SK-N-SH (cell line): ENCODE results near the gene CYP4F12. TPM values are rescaled to one million over a fixed set of nuclear protein-coding genes. Genes with fewer than 3 reads are reported as not detected.

ENCODE experiments used
- CTCF ChIA-PET: fragments of 300-600, 350-600 bp; formaldehyde crosslinking; extraction: SDS; loops from one replicate; lab custom pipeline; 2021; lab: Yijun Ruan, JAX
- POLR2A ChIA-PET: fragments of 350-600 bp; sonication (Branson Sonifier 250); formaldehyde crosslinking; extraction: SDS; loops from one replicate; lab custom pipeline; 2020; ENCODE audit warnings: antibody characterized with exemption, inconsistent platforms; lab: Yijun Ruan, JAX
- DNase-seq: peaks from one replicate; pipeline ENCODE4 v3.0.0; 2012
- H2AFZ ChIP-seq: fragments of 200-600 bp; sonication (generic); 2 replicates; pipeline ENCODE4 v1.8.1; 2016; ENCODE audit warnings: antibody characterized with exemption, mild to moderate bottlenecking, low read depth
- H3F3A ChIP-seq: fragments of 200-600 bp; sonication (generic); replicated peaks from 2 replicates; pipeline ENCODE3; 2016; ENCODE audit warnings: antibody characterized with exemption, mild to moderate bottlenecking; ENCODE audit not compliant: insufficient read depth
- H3K27ac ChIP-seq, 2 experiments: fragments of 200-500 bp in 1 of 2; fragments of 200-600 bp in 1 of 2; sonication (Bioruptor generic) in 1 of 2; sonication (generic), shearing (Covaris generic) in 1 of 2; 2 replicates each; pipeline versions ENCODE4 v1.5.1 to v1.6.1; 2014 to 2016; ENCODE audit warnings: low read depth in 2 of 2, inconsistent platforms in 1 of 2, low read length in 1 of 2, mild to moderate bottlenecking in 1 of 2, mixed read lengths in 1 of 2
- H3K27me3 ChIP-seq: fragments of 200-600 bp; sonication (generic), shearing (Covaris generic); 2 replicates; pipeline ENCODE4 v1.6.1; 2016; ENCODE audit warnings: mixed run types; ENCODE audit not compliant: insufficient read depth
- H3K36me3 ChIP-seq, 2 experiments: fragments of 200-500 bp in 1 of 2; fragments of 200-600 bp in 1 of 2; sonication (Bioruptor generic) in 1 of 2; sonication (generic) in 1 of 2; replicated peaks in 1 of 2; 2 replicates each; pipeline versions ENCODE3 to v1.5.1; 2014 to 2016; ENCODE audit warnings: low read length in 1 of 2, mild to moderate bottlenecking in 1 of 2; ENCODE audit not compliant: insufficient read depth in 2 of 2, control insufficient read depth in 1 of 2
- H3K4me1 ChIP-seq, 2 experiments: fragments of 200-500 bp in 1 of 2; fragments of 200-600 bp in 1 of 2; sonication (Bioruptor generic) in 1 of 2; sonication (generic), shearing (Covaris generic) in 1 of 2; 2 replicates each; pipeline versions ENCODE4 v1.5.1 to v1.6.1; 2014 to 2016; ENCODE audit warnings: low read depth in 1 of 2, low read length in 1 of 2, mixed run types in 1 of 2; ENCODE audit not compliant: insufficient read depth in 2 of 2, control insufficient read depth in 1 of 2
- H3K4me2 ChIP-seq: fragments of 200-600 bp; sonication (generic), shearing (Covaris generic); 2 replicates; pipeline ENCODE4 v1.6.1; 2017; ENCODE audit warnings: mixed run types
- H3K4me3 ChIP-seq, 2 experiments: fragments of 200-500 bp in 1 of 2; fragments of 200-600 bp in 1 of 2; sonication (Bioruptor generic) in 1 of 2; sonication (generic), shearing (Covaris generic) in 1 of 2; 2 replicates each; pipeline versions ENCODE4 v1.5.1 to v1.8.1; 2014 to 2016; ENCODE audit warnings: low read depth in 2 of 2, inconsistent platforms in 1 of 2, low read length in 1 of 2, mild to moderate bottlenecking in 1 of 2, mixed read lengths in 1 of 2, moderate library complexity in 1 of 2
- H3K79me2 ChIP-seq: fragments of 200-600 bp; sonication (generic); 2 replicates; pipeline ENCODE4 v1.8.1; 2017; ENCODE audit warnings: mild to moderate bottlenecking; ENCODE audit not compliant: insufficient read depth
- H3K9ac ChIP-seq: fragments of 200-600 bp; sonication (generic); 2 replicates; pipeline ENCODE4 v1.6.1; 2017; ENCODE audit warnings: mixed run types
- H3K9me2 ChIP-seq: fragments of 200-600 bp; sonication (generic); 2 replicates; pipeline ENCODE4 v1.6.1; 2017; ENCODE audit warnings: mixed run types
- H3K9me3 ChIP-seq: fragments of 200-600 bp; sonication (generic); 2 replicates; pipeline ENCODE4 v1.6.1; 2017; ENCODE audit warnings: mixed run types, mild to moderate bottlenecking, moderate library complexity
- H4K20me1 ChIP-seq: fragments of 200-600 bp; sonication (generic); 2 replicates; pipeline ENCODE4 v1.6.1; 2017; ENCODE audit warnings: mild to moderate bottlenecking, mixed run types; ENCODE audit not compliant: insufficient read depth
- GATA2 ChIP-seq: sonication (generic); formaldehyde crosslinking; IDR thresholded peaks from 2 replicates; pipeline ENCODE4 v1.5.0; 2020; ENCODE audit warnings: mild to moderate bottlenecking, missing genetic modification reagents
- MEF2A ChIP-seq: IDR thresholded peaks from 2 replicates; pipeline ENCODE4 v1.4.0; 2012; ENCODE audit warnings: low read depth, borderline replicate concordance
- MXI1 ChIP-seq: IDR thresholded peaks from 2 replicates; pipeline ENCODE4 v1.6.1; 2012; ENCODE audit warnings: mild to moderate bottlenecking, low read depth, low read length, improper control_type of control experiment
- NFIC ChIP-seq: IDR thresholded peaks from 2 replicates; pipeline ENCODE4 v1.4.0; 2012; ENCODE audit warnings: borderline replicate concordance
- NRF1 ChIP-seq: IDR thresholded peaks from 2 replicates; pipeline ENCODE4 v1.6.1; 2012; ENCODE audit warnings: low read depth, mild to moderate bottlenecking, low read length
- RAD21 ChIP-seq: IDR thresholded peaks from 2 replicates; pipeline ENCODE4 v1.6.1; 2012; ENCODE audit warnings: mild to moderate bottlenecking, low read length
- RXRA ChIP-seq: IDR thresholded peaks from 2 replicates; pipeline ENCODE4 v1.4.0; 2012; ENCODE audit warnings: low read depth, mild to moderate bottlenecking, borderline replicate concordance
- TAF1 ChIP-seq: IDR thresholded peaks from 2 replicates; pipeline ENCODE4 v1.6.1; 2012; ENCODE audit warnings: low read depth, mild to moderate bottlenecking, low read length, moderate library complexity, borderline replicate concordance
- YY1 ChIP-seq: IDR thresholded peaks from 2 replicates; pipeline ENCODE4 v1.4.0; 2012; ENCODE audit warnings: low read depth, mild to moderate bottlenecking
- WGBS: methylation state at CpG from one replicate; pipeline ENCODE4 v1.1.6; 2017; ENCODE audit warnings: low lambda C conversion rate; 5-methylcytosine and 5-hydroxymethylcytosine counted together
- polyA plus RNA-seq, 3 experiments: library from polyadenylated mRNA; depleted of rRNA; stranded (reverse); fragments of >200 nt; gene quantifications; 2 replicates each; pipeline ENCODE4 v1.2.3, GENCODE V29; 2012
- TF ChIP-seq, protein P1 (sequence below): fragments of 150-350 bp; IDR thresholded peaks from 2 replicates; pipeline ENCODE4 v1.6.1; 2016; ENCODE audit warnings: mild to moderate bottlenecking, low read depth, low read length
- TF ChIP-seq, protein P2 (sequence below): IDR thresholded peaks from 2 replicates; pipeline ENCODE4 v1.4.0; 2012; ENCODE audit warnings: low read depth, borderline replicate concordance

Gene CYP4F12
- polyA plus RNA-seq, 1 of the 3 experiments (the other 2 are of a cell fraction): not detected

DNA sequence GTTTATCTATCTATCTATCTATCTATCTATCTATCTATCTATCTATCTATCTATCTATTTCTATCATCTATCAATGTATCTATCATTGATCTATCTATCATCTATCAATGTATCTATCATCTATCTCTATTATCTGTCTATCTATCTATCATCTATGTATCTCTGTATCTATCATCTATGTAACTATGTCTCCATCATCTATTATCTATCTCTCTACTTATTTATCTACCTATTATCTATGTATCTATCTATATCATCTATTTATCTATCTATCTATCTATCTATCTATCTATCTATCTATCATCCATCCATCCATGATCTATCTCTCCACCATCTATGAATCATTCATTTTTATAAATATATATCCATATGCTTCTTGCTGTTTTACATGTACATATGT, 16.4 kb upstream of the CYP4F12 start (continued):
- no peak for TF ChIP-seq TAF1

DNA sequence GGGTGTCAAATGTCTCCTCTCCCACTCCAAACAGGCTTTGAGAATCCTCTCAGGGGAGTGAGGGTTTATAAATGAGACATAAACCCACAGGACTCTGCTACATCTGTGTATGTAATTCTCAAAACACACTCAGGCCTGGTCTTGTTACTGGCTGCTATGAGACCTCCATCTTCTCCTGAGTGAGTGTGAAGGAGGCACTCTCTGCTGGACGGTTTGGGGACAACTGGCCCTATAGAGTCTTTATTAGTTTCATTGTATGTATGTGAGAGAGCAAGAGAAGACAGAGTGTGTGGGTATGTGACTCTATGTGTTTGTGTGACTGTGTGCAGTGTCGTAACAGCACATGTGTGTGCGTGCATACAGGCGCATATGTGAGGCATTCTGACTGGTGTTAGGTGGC, 9.6 kb upstream of the CYP4F12 start:
- Histone ChIP-seq H3K4me1 (no peaks in the 10 kb centered on the region), H3F3A (no peaks in the 10 kb centered on the region), H3K4me2 (no peak overlapping the region), H3K27me3 (no peaks in the 10 kb centered on the region), H2AFZ (no peak overlapping the region), H3K9ac (no peak overlapping the region), H3K4me3 (no peak overlapping the region), H3K9me2 (no peaks in the 10 kb centered on the region), H3K79me2 (no peaks in the 10 kb centered on the region), H3K27ac (no peak overlapping the region), H3K9me3 (no peaks in the 10 kb centered on the region), H3K36me3 (no peaks in the 10 kb centered on the region), H4K20me1 (no peaks in the 10 kb centered on the region)
- no peak for TF ChIP-seq MXI1
- ChIA-PET CTCF (no interaction called here), POLR2A (no interaction called here)
- WGBS: 2% methylated on average over 4 of the region's 4 CpGs
- DNase-seq: no peak

DNA sequence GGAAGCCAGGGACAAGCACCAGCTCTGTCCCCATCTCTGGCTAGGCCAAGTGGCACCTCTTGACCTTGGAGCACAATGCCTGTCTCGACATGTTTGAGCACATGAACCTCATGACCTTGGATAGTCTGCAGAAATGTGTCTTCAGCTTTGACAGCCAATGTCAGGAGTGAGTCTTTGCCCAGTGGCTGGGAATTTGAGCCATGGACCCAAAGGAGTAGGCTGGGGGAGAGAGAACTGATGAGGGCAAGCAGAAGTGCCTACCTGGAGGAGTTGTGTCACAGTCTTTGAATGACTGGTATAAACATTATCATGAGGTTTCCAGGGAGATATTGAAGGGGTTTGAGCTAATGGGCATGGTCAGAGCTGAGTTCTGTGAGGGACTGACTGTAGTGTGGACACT, 6.7 kb upstream of the CYP4F12 start:
- H3K4me2 ChIP-seq: no peak overlapping the region
- no peak overlapping the region for H2AFZ ChIP-seq
- no peaks in the 10 kb centered on the region for H3K9me3 ChIP-seq
- no peaks in the 10 kb centered on the region for H3K9me2 ChIP-seq
- no peaks in the 10 kb centered on the region for H4K20me1 ChIP-seq
- H3K27ac ChIP-seq: no peak overlapping the region
- TF ChIP-seq NRF1: no peak
- no peak for TF ChIP-seq NFIC
- no peak for TF ChIP-seq RAD21
- no peaks in the 10 kb centered on the region for H3K36me3 ChIP-seq
- ChIA-PET CTCF (no interaction called here), POLR2A (no interaction called here)
- no peaks in the 10 kb centered on the region for H3K4me1 ChIP-seq
- WGBS: 0% methylated on average over 1 of the region's 1 CpG
- H3K79me2 ChIP-seq: no peaks in the 10 kb centered on the region
- no peak overlapping the region for H3K4me3 ChIP-seq
- H3K27me3 ChIP-seq: no peaks in the 10 kb centered on the region
- H3K9ac ChIP-seq: no peak overlapping the region
- DNase-seq: no peak
- no peaks in the 10 kb centered on the region for H3F3A ChIP-seq

DNA sequence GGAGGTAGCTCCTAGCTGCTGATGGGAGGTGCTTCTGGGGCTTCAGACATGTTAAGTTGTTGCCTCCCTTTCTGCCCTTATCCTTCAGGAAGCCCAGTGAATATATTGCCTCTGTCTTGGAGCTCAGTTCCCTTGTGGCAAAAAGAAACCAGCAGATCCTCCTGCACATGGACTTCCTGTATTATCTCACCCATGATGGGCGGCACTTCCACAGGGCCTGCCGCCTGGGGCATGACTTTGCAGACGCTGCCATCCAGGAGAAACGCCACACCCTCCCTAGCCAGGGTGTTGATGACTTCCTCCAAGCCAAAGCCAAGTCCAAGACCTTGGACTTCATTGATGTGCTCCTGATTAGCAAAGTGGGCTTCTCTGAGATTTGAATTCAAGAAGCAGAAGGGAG, 6.0 kb upstream of the CYP4F12 start:
- Histone ChIP-seq H3K9me2 (no peaks in the 10 kb centered on the region), H2AFZ (no peak overlapping the region), H3K4me2 (no peak overlapping the region), H3K36me3 (no peaks in the 10 kb centered on the region), H3K27me3 (no peaks in the 10 kb centered on the region), H3K9ac (no peak overlapping the region), H3K79me2 (no peaks in the 10 kb centered on the region), H3K4me3 (no peak overlapping the region), H3F3A (no peaks in the 10 kb centered on the region), H4K20me1 (no peaks in the 10 kb centered on the region), H3K4me1 (no peaks in the 10 kb centered on the region), H3K9me3 (no peaks in the 10 kb centered on the region), H3K27ac (no peak overlapping the region)
- ChIA-PET CTCF (no interaction called here), POLR2A (no interaction called here)
- DNase-seq: no peak
- 5% methylated on average over 4 of the region's 4 CpGs for WGBS
- TF ChIP-seq, protein P1, sequence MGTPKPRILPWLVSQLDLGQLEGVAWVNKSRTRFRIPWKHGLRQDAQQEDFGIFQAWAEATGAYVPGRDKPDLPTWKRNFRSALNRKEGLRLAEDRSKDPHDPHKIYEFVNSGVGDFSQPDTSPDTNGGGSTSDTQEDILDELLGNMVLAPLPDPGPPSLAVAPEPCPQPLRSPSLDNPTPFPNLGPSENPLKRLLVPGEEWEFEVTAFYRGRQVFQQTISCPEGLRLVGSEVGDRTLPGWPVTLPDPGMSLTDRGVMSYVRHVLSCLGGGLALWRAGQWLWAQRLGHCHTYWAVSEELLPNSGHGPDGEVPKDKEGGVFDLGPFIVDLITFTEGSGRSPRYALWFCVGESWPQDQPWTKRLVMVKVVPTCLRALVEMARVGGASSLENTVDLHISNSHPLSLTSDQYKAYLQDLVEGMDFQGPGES: no peak
- TF ChIP-seq RXRA (no peak), YY1 (no peak), NRF1 (no peak), GATA2 (CRISPR knock-in tag) (no peak), MEF2A (no peak), TAF1 (no peak)
- TF ChIP-seq, protein P2, sequence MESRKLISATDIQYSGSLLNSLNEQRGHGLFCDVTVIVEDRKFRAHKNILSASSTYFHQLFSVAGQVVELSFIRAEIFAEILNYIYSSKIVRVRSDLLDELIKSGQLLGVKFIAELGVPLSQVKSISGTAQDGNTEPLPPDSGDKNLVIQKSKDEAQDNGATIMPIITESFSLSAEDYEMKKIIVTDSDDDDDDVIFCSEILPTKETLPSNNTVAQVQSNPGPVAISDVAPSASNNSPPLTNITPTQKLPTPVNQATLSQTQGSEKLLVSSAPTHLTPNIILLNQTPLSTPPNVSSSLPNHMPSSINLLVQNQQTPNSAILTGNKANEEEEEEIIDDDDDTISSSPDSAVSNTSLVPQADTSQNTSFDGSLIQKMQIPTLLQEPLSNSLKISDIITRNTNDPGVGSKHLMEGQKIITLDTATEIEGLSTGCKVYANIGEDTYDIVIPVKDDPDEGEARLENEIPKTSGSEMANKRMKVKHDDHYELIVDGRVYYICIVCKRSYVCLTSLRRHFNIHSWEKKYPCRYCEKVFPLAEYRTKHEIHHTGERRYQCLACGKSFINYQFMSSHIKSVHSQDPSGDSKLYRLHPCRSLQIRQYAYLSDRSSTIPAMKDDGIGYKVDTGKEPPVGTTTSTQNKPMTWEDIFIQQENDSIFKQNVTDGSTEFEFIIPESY: no peak
